Aorta (tissue), 5 donors: Measurements from ENCODE around the gene LMBR1L. TPM values are rescaled to one million over a fixed set of nuclear protein-coding genes. Genes with fewer than 3 reads are reported as not detected.
A peak's percentile ranks its signal among the peaks of the same experiment; 100 is the strongest.
"Not testable (repeated sequence)": the region's sequence is repeated elsewhere in the genome, so short reads cannot be mapped to it uniquely, and the experiment has no call there.

Source experiments
- ATAC-seq: fragments of 200-7000 bp; cut with Tn5 transposase; one replicate; pipeline ENCODE4 v1.9.1; 2022; ENCODE audit warnings: moderate library complexity; ENCODE audit not compliant: low FRiP score
- DNase-seq, 2 donors: peaks; one replicate each; pipeline ENCODE4 v3.0.0-alpha.2; 2020
- H3K27ac ChIP-seq, 2 donors: one replicate each; pipeline ENCODE4 v1.5.1; 2013; ENCODE audit warnings: low read length in 2 of 2, mild to moderate bottlenecking in 2 of 2, moderate library complexity in 2 of 2, control low read depth in 1 of 2, inconsistent platforms in 1 of 2, low read depth in 1 of 2
- H3K27me3 ChIP-seq, 2 donors: one replicate each; pipeline ENCODE4 v1.6.1; 2013; ENCODE audit warnings: control low read depth in 1 of 2, low read length in 1 of 2, mild to moderate bottlenecking in 1 of 2, moderate library complexity in 1 of 2; ENCODE audit not compliant: insufficient read depth in 2 of 2, control insufficient read depth in 1 of 2
- H3K36me3 ChIP-seq, 2 donors: one replicate each; pipeline ENCODE4 v1.6.1; 2013; ENCODE audit warnings: control low read depth in 1 of 2, low read length in 1 of 2, mild to moderate bottlenecking in 1 of 2; ENCODE audit not compliant: insufficient read depth in 2 of 2, control insufficient read depth in 1 of 2
- H3K4me1 ChIP-seq, 2 donors: one replicate each; pipeline ENCODE4 v1.6.1; 2013; ENCODE audit warnings: low read length in 2 of 2, control low read depth in 1 of 2, mild to moderate bottlenecking in 1 of 2, moderate library complexity in 1 of 2; ENCODE audit not compliant: insufficient read depth in 2 of 2, control insufficient read depth in 1 of 2
- H3K4me3 ChIP-seq, 2 donors: one replicate each; pipeline ENCODE4 v1.5.1; 2013; ENCODE audit warnings: low read length in 2 of 2, control low read depth in 1 of 2, mild to moderate bottlenecking in 1 of 2
- H3K9me3 ChIP-seq: one replicate; pipeline ENCODE4 v1.6.1; 2013; ENCODE audit warnings: mild to moderate bottlenecking, low read length; ENCODE audit not compliant: control insufficient read depth
- WGBS, 2 donors: extraction: QIAGEN DNeasy Blood & Tissue Kit; methylation state at CpG; one replicate each; pipeline ENCODE4 v1.1.7; 2013; 5-methylcytosine and 5-hydroxymethylcytosine counted together
- intact Hi-C, 2 donors: fragments of 100-400 bp; cut with DNase I; formaldehyde crosslinking; loops; one replicate each; pipeline versions ENCODE4 v1.14.2 to v1.15.0; 2022
- polyA plus RNA-seq, 2 donors: library from polyadenylated mRNA; stranded (reverse); fragments of 200-250 nt; gene quantifications; one replicate each; pipeline ENCODE4 v1.2.3, GENCODE V29; 2013
- total RNA-seq, 2 donors: library from RNA; stranded (reverse); fragmentation: NEBNext Ultra II Directional; extraction: Animal tissue kit (Norgen Biotek cat#: 25700); gene quantifications; one replicate each; pipeline ENCODE4 v1.2.1, GENCODE V29; 2021
- donor health status: healthy with polysubstance abuse.
- donor health status: Bipolar disorder and iron deficiency.
- donor health status: DM: no; HTN: no; CAD: no.
- donor health status: DM: no; HTN: no; CAD: no.
- donor health status: DM: yes; HTN: yes; CAD: no.

Gene LMBR1L
- total and polyA plus RNA-seq, 4 donors: 5.6 to 160 (median 86.5) TPM

DNA sequence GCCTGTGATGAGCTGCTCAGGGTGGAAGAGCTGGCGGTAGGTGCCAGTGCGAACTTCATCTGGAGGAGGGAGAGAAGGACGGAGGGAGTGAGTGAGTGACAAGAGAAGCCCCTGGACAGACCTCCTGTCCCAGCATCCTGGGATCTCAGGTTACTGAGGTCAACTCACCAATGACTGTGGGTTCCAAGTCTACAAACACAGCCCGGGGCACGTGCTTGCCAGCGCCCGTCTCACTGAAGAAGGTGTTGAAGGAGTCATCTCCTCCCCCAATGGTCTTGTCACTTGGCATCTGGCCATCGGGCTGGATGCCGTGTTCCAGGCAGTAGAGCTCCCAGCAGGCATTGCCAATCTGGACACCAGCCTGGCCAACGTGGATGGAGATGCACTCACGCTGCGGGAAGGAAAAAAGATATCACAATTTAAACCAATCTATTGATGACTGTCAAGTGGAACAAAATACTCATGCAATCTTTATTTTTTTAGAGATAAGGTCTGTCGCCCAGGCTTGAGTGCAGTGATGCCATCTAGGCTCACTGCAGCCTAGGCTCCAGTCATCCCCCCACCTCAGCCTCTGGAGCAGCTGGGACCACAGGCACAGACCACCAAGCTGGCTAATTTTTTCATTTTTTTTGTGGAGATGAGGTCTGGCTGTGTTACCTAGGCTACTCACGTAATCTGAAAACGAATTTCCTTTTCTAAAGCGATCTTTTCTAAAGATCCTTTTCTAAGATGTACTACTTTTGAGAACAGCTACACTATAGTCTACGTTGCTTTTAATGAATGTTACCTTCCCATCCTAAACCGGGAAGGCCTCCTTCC lies 18.9 kb upstream of the LMBR1L start:
- no peak for DNase-seq
- no peaks in the 10 kb centered on the region for H3K9me3 ChIP-seq
- intact Hi-C loops: loop anchor here (2.0 to 10.0 kb wide), 5 partner anchors 19 to 135 kb away; partner anchors contain the start of genes TUBA1A (in 2 of the 2), KMT2D (in 1 of the 2), LMBR1L (in 1 of the 2) and TUBA1C (in 1 of the 2)
- WGBS, 2 donors: 34 to 35% methylated on average over 18 of the region's 18 CpGs
- H3K4me1 ChIP-seq: no peaks in the 10 kb centered on the region
- peak overlapping the region in 1 of 2 donors; percentile 46 for H3K27ac ChIP-seq
- ATAC-seq: no peak
- peaks cover 0 to 4% of the 10 kb centered on the region in 2 donors for H3K36me3 ChIP-seq
- peak overlapping the region; percentile 69 to 98 for H3K4me3 ChIP-seq
- no peaks in the 10 kb centered on the region for H3K27me3 ChIP-seq

DNA sequence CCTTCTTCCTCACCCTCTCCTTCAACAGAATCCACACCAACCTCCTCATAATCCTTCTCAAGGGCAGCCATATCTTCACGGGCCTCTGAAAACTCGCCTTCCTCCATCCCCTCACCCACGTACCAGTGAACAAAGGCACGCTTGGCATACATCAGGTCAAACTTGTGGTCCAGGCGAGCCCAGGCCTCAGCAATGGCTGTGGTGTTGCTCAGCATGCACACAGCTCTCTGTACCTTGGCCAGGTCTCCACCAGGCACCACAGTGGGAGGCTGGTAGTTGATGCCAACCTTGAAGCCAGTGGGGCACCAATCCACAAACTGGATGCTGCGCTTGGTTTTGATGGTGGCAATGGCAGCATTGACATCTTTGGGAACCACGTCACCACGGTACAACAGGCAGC lies 17.3 kb upstream of the LMBR1L start:
- H3K36me3 ChIP-seq, DNase-seq, H3K4me1 ChIP-seq, H3K27ac ChIP-seq, H3K27me3 ChIP-seq, ATAC-seq, H3K4me3 ChIP-seq, H3K9me3 ChIP-seq, intact Hi-C loops: not testable (repeated sequence)
- WGBS, 2 donors: 94 to 97% methylated on average over 6 to 8 of the region's 8 CpGs

DNA sequence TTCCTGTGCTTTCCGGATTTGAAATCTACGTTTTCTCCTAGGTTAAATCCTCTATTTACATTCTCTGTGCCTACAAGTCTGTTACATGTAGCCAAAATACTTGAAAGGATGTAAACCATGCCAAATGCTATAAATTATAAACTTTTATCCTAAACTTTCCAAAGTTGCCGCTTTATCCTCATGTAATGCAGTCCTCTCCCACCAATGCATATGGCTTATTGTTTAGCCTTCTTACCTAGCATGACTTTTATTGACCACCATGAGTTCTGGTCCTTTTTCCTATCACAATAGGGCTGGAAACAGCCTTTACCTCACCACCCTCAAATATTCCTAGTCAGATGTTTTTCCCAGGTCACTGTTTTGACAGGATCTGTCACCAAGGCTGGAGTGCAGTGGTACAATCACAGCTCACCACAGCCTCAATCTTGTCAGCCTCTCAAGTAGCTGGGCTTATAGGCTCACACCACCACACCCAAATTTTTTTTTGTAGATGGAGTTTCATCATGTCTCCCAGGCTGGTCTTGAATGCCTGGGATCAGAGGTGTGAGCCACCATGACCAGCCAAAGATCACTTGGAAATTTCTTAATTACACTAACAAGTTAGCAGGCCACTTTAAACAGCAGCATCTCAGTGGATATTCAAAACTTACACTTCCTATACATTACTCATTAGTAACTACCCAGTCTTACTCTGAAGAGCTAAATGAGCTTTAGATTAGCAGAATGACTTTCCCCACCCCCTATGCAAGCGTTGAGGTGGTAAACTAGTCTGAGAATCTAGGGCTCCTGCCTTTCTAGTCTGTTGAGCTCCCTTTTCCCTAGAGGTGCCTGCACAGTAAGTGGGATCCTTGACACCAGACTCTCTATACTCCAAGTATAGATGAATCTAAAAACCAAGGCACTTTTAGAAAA lies 16.5 kb upstream of the LMBR1L start:
- intact Hi-C loops: no loop called here
- Histone ChIP-seq H3K27ac (no peak overlapping the region), H3K27me3 (no peaks in the 10 kb centered on the region), H3K4me1 (no peaks in the 10 kb centered on the region), H3K36me3 (peaks cover 0 to 4% of the 10 kb centered on the region in 2 donors), H3K4me3 (no peak overlapping the region), H3K9me3 (no peaks in the 10 kb centered on the region)
- DNase-seq: no peak
- ATAC-seq: no peak
- WGBS, 2 donors: 62 to 65% methylated on average over 4 of the region's 4 CpGs

DNA sequence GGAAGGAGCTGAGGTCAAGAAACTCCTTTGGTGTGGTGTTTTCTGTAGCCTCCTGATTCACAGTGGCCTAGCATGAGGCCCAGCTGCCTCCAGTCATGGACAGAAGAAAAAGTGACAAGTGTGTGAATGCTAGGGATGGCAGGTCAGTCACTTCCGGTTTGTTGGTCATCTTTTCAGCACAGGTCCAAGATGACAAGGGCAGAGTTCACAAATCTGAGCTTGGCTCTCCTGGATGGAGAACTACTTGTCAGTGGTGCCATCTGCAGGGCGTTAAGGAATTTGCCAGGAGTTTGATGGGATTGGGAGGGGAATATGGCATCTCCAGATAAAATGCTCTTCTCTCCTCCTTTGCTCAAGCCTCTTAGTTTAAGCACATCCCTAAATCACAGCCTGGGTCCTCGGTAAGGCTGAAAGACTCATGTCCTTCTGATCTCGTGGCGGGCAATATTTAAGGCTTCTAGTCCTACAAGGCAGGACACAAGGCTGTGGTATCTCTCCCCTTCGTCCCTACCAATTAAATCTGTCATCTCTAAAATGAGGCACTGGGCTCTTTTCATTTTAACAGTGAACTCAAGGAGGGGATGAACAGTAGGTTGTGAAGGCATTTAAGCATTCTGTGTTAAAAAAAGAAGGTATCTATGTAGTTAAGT lies 10.5 kb upstream of the LMBR1L start:
- Histone ChIP-seq H3K36me3 (no peaks in the 10 kb centered on the region), H3K9me3 (no peaks in the 10 kb centered on the region), H3K4me3 (no peak overlapping the region), H3K4me1 (no peaks in the 10 kb centered on the region), H3K27ac (no peak overlapping the region), H3K27me3 (no peaks in the 10 kb centered on the region)
- DNase-seq (no peak), ATAC-seq (no peak)
- intact Hi-C loops: loop anchor here (2.0 to 5.0 kb wide), 2 partner anchors 32 to 34 kb away; no protein-coding TSS in a partner anchor
- WGBS, 2 donors: 29 to 33% methylated on average over 6 of the region's 6 CpGs

DNA sequence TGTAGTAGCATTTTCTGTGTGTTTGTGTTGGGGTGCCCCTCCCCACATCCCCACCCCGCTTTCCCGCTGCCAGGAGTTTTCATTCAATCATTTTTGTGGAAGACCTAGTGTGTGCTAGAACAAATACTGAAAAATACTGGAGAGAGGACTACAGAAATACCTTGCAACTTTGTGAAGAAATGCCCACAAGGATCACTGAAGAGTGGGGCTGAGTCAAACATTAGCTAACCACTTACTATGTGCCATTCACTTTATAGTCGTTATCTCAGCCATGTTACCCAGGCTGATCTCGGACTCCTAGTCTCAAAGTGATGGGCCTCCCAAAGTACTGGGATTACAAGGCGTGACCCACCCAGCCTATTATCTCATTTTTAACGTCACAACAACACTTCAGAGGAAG lies 559 bp upstream of the LMBR1L start:
- Histone ChIP-seq H3K4me3 (no peak overlapping the region), H3K27me3 (no peaks in the 10 kb centered on the region), H3K9me3 (no peaks in the 10 kb centered on the region), H3K27ac (peak overlapping the region in 1 of 2 donors; percentile 31), H3K36me3 (no peaks in the 10 kb centered on the region), H3K4me1 (peaks cover 0 to 3% of the 10 kb centered on the region in 2 donors)
- WGBS, 2 donors: 41 to 51% methylated on average over 6 of the region's 6 CpGs
- intact Hi-C loops: loop anchor here in 1 of 2 donors (2.0 kb wide), 1 partner anchor 20 kb away; the partner anchor contains the start of gene TUBA1B
- DNase-seq: no peak
- no peak for ATAC-seq

DNA sequence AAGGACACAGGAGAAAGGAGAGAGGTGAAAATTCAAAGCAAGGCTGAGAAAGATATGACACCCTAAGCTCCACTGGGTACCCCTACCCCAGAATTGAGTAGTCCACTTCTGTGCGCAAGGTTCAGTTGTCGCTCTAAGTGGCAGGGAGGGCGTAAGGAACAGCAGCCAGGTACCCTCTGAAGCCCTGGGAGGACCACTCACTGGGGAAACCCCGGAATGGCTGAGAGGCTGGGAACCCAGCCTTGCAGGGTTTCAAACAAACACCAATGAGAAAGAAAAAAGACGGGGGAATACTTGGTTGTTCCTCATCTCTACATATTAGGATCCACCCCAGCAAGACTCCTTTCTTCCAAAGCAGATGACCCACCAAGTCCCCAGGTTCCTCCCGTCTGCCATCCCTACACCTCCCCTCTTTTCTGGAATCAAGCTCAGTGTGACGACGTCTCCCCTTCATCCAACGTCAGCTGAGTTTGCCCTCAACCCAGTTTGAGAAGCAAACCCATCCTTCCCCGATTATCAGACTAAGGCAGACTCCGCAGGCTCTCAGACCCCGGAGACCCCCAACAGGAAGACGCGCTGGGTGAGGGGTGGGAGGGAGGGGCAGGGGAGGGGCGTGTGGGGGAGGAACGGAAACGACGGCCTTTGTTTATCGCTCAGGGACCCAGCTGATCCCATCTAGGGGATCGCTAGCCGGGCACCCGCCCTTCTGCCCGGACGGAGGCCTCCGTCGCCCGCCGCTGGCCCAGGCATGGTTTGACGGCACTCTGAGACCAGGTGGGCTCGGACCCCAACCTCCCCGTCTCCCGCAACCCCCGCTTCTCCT lies 795 bp downstream of the LMBR1L start:
- no peaks in the 10 kb centered on the region for H3K36me3 ChIP-seq
- H3K27ac ChIP-seq: peak overlapping the region; percentile 88 to 95
- intact Hi-C loops: loop anchor here in 1 of 2 donors (2.0 kb wide), 1 partner anchor 21 kb away; the partner anchor contains the start of gene TUBA1B
- H3K4me1 ChIP-seq: peaks cover 0 to 3% of the 10 kb centered on the region in 2 donors
- 1 to 2% methylated on average over 32 to 33 of the region's 33 CpGs for WGBS, 2 donors
- peak; percentile 53 for ATAC-seq
- peak overlapping the region; percentile 75 to 83 for H3K4me3 ChIP-seq
- no peaks in the 10 kb centered on the region for H3K9me3 ChIP-seq
- H3K27me3 ChIP-seq: no peaks in the 10 kb centered on the region
- DNase-seq: peak; percentile 60 to 79

DNA sequence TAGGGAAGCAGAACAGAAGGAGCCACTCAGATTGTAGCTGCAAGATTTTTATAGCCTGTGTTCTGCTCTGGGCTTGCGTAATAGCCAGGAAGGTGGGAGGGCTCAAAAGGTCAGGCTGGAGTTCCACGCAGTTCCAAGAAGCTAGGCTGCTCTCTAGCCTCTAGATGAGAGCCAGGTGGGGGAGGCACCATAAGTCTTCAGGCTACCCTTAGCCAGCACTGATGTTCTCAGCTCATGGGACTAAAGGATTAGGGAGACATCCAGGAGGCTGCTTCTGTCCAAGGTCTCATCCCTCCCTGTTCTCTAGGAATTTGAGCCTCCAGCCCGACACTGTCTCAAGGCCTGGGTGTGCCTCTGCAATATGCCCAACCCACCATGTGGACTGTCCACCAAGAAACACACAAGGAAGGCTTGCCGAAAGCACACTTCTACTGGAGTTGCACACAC lies 1.7 kb downstream of the LMBR1L start:
- H3K27ac ChIP-seq: peak overlapping the region; percentile 80 to 88
- 2 to 8% methylated on average over 4 of the region's 4 CpGs for WGBS, 2 donors
- ATAC-seq (peak; percentile 63), DNase-seq (peak; percentile 66 to 78)
- H3K4me3 ChIP-seq: peak overlapping the region in 1 of 2 donors; percentile 75
- H3K9me3 ChIP-seq: no peaks in the 10 kb centered on the region
- peaks cover 0 to 3% of the 10 kb centered on the region in 2 donors for H3K4me1 ChIP-seq
- peaks cover 0 to 1% of the 10 kb centered on the region in 2 donors for H3K36me3 ChIP-seq
- intact Hi-C loops: no loop called here
- no peaks in the 10 kb centered on the region for H3K27me3 ChIP-seq
